ENCODE results near the gene GLYATL2. TPM values are rescaled to one million over a fixed set of nuclear protein-coding genes. Genes with fewer than 3 reads are reported as not detected.

Gene GLYATL2
- total RNA-seq (2011; cell fraction: chromatin; rRNA removed; ENCODE audit: low replicate concordance), result not detected in 2 replicates
- not detected in 2 replicates for total RNA-seq (2011; cell fraction: nucleolus; rRNA removed)
- not detected in 2 replicates for total RNA-seq (2011; cell fraction: nucleoplasm; rRNA removed)
- total RNA-seq (2014; rRNA removed) (not detected in 2 replicates), total RNA-seq (2014; rRNA removed; fragmentation: Illumina TruSeq; extraction: Trizol) (not detected in 2 replicates), total RNA-seq (2015; rRNA removed; fragmentation: Illumina TruSeq; extraction: Trizol) (not detected in 2 replicates), total RNA-seq (2021) (not detected in 2 replicates), polyA plus RNA-seq (2011; rRNA removed) (not detected in 2 replicates), polyA plus RNA-seq (2014; fragmentation: Illumina TruSeq; extraction: Trizol) (not detected in 2 replicates), polyA plus RNA-seq (2014; fragmentation: Nextera tagmentation; extraction: Ambion mirVana) (not detected), polyA plus RNA-seq (2014; rRNA removed) (not detected in 2 replicates), polyA minus RNA-seq (2011; rRNA and poly(A)+ RNA removed) (not detected in 2 replicates), Bru-seq, nascent RNA (not detected), BruChase-seq, experiment 1, labeled RNA remaining after a 2-hour chase (percentile 8 among the genes with signal in this experiment), BruChase-seq, experiment 2, labeled RNA remaining after a 6-hour chase (not detected)
- polyA plus RNA-seq (2011; cell fraction: cytosol; rRNA removed), result not detected in 2 replicates
- polyA plus RNA-seq (2011; cell fraction: nucleus; rRNA removed), result not detected in 2 replicates
- not detected in 2 replicates for polyA plus RNA-seq (2012)
- polyA minus RNA-seq (2011; cell fraction: cytosol; rRNA and poly(A)+ RNA removed), result not detected in 2 replicates
- polyA minus RNA-seq (2011; cell fraction: nucleus; rRNA and poly(A)+ RNA removed), result not detected in 2 replicates
- long read RNA-seq, experiment 1, result 0 reads
- long read RNA-seq, experiment 2, result 0 reads
- long read RNA-seq, experiment 3, result 0 reads

GRCh38 chr11:58844361-58845005 is at the start of gene GLYATL2:
Gene GLYATL2, minus strand, starts transcription at chr11:58844704. Its CDS starts 5,092 bp downstream, at chr11:58839612.
- H3K27me3 ChIP-seq (ENCODE audit: control insufficient read depth in 2 of 2, insufficient read depth in 2 of 2, low read length in 2 of 2), result no peaks in the 10 kb centered on the region
- in situ Hi-C loops (cut with MboI), result no loop called here
- no peak within 1 kb of the TSS for H3K4me2 ChIP-seq (ENCODE audit: insufficient read depth, low read length)
- no peak within 1 kb of the TSS for H3K9ac ChIP-seq (ENCODE audit: insufficient read depth in 1 of 2, low read depth in 2 of 2, low read length in 2 of 2)
- no peaks in the 10 kb centered on the region for H3K9me3 ChIP-seq (replicated peaks; ENCODE audit: control insufficient read depth, insufficient read depth, low read depth, low read length)
- no peaks in the 10 kb centered on the region for H3K36me3 ChIP-seq (ENCODE audit: control insufficient read depth, insufficient read depth, low read length)
- H3K27ac ChIP-seq (ENCODE audit: extremely low read depth, low read depth, low read length), result no peak within 1 kb of the TSS
- H3K9me1 ChIP-seq (ENCODE audit: control insufficient read depth, insufficient read depth, low read length), result no peaks in the 10 kb centered on the region
- DNase-seq (ENCODE audit: extremely low read depth in 1 of 4, low spot score in 3 of 4), result no peak
- no peak for ATAC-seq
- FAIRE-seq, result no peak
- no peak within 1 kb of the TSS for H3K4me3 ChIP-seq
- ChIA-PET POLR2A (interaction anchor here (1.2 kb wide), 1 partner anchor 212 kb away, joined by 3 read pairs; no protein-coding TSS in a partner anchor), CTCF (ENCODE audit: low intra/inter-chr PET ratio) (interaction anchor here (0.6 kb wide), 1 partner anchor 598 kb away, joined by 3 read pairs; no protein-coding TSS in a partner anchor)
- intact Hi-C loops (cut with micrococcal nuclease), result no loop called here
- no peaks in the 10 kb centered on the region for H3K79me2 ChIP-seq (ENCODE audit: control insufficient read depth, insufficient read depth, low read length)
- 0% methylated on average over 3 of the region's 3 CpGs for WGBS (ENCODE audit: insufficient coverage, low coverage, missing lambda C conversion rate)
- no peak within 1 kb of the TSS for H2AFZ ChIP-seq (ENCODE audit: low read depth, low read length)
- no peaks in the 10 kb centered on the region for H4K20me1 ChIP-seq (replicated peaks; ENCODE audit: control insufficient read depth, insufficient read depth, low read length)
- no peaks in the 10 kb centered on the region for H3K4me1 ChIP-seq (replicated peaks in 1 of 2; ENCODE audit: control insufficient read depth in 2 of 2, insufficient read depth in 2 of 2, low read length in 2 of 2)
- TF ChIP-seq BRF1 (IDR thresholded peaks at IDR 0.05; ENCODE audit: borderline replicate concordance, extremely low read depth, insufficient read length) (no peak), DEAF1 (CRISPR knock-in tag; IDR thresholded peaks at IDR 0.05) (no peak), SUPT5H (IDR thresholded peaks at IDR 0.05) (no peak), ZNF696 (CRISPR knock-in tag; conservative IDR thresholded peaks at IDR 0.05) (no peak), KAT8 (IDR thresholded peaks at IDR 0.05; ENCODE audit: low read depth) (no peak), ZBTB5 (IDR thresholded peaks at IDR 0.05) (no peak), CBX2 (IDR thresholded peaks at IDR 0.05; ENCODE audit: insufficient read depth, low read length, poor library complexity, severe bottlenecking) (no peak), RBM25 (IDR thresholded peaks at IDR 0.05; ENCODE audit: low read depth, low read length, severe bottlenecking) (no peak), ZNF589 (CRISPR knock-in tag; IDR thresholded peaks at IDR 0.05; ENCODE audit: low read depth) (no peak), ATF4 (CRISPR knock-in tag; IDR thresholded peaks at IDR 0.05) (no peak), ZKSCAN1 (IDR thresholded peaks at IDR 0.05; ENCODE audit: low read depth, low read length) (no peak)
- BruUV-seq (replicated peaks), result no TSS peak

Data from K562 (cell line).